GM18507 (cell line): Measurements from ENCODE around the gene PAK1.
"Not testable (repeated sequence)": the region's sequence is repeated elsewhere in the genome, so short reads cannot be mapped to it uniquely, and the experiment has no call there.

Experiments used
- DNase-seq: peaks from one replicate; pipeline ENCODE4 v3.0.0; 2011; ENCODE audit warnings: low read depth; ENCODE audit not compliant: insufficient read length; ENCODE audit errors: extremely low spot score
- FAIRE-seq: peaks from 2 replicates; lab custom pipeline; 2011; peaks lifted over from hg19 to GRCh38; lab: Jason Lieb, UNC

PAK1 gene

DNA sequence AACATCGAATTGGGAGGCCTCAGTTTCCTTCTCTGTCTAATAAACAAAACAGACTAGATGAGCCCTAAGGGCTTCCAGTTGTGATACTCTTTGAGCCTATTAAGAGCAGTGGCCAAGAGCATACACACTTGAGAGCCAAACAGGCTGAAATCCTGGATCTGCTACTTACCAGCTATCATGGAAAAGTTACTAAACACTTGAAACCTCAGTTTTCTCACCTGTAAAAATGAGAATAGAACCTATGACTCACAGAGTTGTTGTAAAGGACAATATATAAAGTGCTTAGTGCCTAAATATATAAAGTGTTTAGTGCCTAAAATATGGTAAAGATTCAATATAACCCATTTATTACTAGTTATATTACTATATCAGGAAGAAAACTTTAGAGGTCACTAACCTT is 148.7 kb downstream of the PAK1 start:
- FAIRE-seq (no peak), DNase-seq (no peak)

DNA sequence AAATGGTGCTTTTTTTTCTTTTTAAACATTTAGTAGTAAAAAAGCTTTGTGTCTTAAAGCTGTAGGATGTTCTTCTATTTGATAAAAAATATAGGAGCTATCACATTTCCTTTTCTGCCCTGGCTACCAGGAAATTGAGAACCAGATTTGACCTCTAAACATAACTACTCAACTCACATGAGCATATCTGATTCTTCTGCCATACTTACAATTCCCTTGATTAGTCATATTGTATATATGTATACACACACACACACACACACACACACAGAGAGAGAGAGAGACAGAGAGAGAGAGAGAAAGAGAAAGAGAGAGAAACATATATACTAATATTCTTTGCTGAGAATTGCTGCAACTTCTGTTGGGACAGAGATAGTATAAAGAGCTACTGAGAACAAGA is 149.4 kb downstream of the PAK1 start:
- DNase-seq (no peak), FAIRE-seq (no peak)

DNA sequence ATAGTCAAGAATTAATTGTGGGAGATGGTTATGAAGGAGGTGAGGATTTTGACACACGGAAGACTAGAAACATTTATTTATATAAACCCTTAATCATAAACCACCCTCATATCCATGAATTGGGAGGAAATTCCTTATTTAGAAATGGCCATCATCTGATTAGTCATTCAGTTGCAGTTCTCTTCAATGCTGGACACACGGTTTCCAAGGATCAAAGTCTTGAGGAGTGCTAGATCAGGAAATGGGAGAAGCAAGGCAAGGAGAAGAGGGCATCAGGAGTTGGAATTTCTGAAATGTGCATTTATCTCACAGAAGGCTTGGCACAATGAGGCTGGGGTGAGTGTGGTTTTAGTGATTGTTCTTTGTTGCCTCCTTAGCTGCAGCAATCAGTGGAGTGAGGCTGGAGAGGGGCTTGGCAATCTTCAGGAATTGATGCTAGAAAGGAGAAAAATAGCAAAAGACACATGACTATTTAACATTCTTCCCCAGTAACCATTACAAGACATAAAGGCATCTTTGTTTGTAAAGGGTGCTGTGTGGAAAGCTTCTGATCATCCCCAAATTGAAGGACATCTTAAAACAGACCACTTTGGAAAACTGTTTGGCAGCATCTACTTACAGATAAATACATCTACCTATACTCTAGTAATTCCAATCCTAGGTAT is 150.8 kb downstream of the PAK1 start:
- DNase-seq (no peak), FAIRE-seq (no peak)

DNA sequence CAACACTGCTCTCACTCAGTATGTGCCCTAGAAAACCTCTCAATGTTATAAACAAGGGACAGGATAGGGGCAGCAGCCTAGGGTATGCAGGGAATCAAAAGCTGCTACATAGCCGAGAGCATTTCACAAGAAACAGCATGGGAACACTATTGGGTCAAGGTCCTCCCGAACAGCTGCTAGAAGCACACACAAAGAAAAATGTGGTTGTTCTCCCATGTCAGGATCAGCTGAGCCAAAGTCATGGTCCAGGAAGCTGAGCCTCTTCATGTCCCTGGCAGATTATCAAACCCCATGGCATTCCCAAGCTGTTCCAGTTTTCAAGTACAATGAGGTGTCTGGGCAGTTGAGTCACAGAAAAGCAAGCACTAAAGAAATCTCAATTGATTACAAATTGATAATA is 151.4 kb downstream of the PAK1 start:
- no peak for DNase-seq
- FAIRE-seq = no peak

DNA sequence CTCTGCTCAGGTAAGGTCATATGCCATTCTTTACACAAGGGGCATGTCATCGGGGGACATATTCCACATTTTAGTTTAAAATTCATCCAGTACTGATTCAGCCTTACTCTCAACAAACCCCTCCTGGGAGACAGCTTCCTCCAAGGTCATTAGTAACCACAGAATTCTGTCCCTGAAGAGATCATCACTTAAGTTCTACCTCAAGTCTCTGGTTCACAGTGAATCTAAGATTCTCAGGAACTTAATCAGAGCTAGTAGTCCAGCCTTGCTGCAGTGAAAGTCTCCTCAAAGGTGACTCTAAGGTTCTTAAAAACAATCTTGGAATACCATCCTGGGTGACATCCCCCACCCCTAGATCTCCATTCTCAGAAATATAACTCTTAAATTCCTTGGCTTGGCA is 153.5 kb downstream of the PAK1 start:
- DNase-seq (no peak), FAIRE-seq (no peak)

DNA sequence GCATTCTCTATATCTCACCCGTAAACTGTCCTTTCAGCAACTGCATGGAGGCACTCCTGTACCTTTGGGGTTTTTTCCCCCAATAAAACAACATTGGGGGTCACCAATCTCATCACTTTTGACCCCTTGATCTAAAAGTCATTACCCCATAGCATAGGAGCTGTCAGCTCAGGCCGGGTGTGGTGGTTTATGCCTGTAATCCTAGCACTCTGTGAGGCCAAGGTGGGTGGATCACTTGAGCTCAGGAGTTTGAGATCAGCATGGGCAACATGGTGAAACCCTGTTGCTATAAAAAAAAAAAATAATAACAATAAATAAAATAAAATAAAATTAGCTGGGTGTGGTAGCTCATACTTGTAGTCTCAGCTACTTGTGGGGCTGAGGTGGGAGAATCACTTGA is 155.3 kb downstream of the PAK1 start:
- no peak for DNase-seq
- FAIRE-seq = no peak

DNA sequence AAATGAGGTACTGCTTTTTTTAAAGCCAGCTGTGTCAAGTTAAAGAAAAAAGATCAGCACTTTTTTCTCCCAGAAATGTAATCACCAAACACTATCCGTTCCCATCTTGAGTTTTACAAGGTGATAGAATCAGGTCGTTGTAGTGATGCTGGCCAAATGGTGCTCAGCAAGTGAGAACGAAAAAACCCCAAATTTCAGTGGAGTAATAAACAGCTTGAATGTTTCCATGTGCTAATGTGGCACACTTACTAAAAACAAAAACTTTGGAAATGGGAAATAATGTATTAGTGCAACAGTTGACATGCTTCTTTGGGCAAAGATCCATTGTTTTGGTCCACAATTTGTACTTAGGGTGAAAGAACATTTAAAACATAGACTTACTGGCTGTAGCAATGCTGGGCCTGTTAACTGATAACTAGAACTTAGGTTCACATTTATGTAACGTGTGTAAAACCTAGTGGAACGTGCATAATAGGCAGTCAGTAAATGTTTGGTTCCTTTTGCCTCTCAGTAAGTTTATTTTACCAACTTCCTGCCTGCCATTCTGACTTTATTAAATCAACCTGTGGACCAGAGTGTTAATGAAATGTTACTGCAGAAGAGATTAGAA is 157.1 kb downstream of the PAK1 start:
- FAIRE-seq = no peak
- no peak for DNase-seq

DNA sequence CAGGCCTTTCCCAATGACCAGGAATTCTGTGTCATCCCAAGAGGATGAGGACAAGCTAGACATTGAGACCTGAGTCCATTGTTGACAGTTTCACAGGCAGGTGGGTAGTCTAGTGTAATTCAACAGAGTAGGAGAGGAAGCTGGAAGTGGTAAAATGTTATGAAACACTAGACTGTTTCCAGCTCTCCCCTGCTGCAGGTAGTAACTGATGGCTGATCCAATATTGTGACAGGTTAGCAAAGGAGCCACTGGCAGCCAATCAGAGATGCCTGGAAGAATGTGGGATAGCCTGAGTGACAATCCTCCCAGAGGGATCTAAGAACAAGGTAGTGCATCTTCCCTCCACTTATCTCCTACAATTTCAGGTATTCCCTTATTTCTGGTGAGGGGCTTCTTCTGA is 161.8 kb downstream of the PAK1 start:
- DNase-seq (no peak), FAIRE-seq (no peak)

DNA sequence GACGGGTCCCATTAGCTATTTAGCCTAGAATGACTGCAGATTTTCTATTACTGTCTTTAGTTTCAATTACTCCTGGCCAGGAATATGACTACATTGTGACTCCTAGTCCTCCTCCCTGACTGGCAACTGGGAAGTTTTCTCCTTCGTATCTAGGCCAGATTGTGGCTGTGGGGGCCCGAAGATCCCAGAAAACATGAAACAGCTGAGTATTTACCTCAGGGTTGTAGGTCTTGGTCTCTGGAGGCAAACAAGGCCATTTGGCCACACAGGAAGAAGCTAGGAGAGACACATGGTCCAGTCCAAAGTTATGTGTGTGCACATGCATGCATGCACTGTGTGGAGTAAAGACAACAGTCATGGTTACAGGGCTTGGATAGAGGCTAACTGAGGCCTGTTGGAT is 162.2 kb downstream of the PAK1 start:
- DNase-seq = no peak
- FAIRE-seq = no peak

DNA sequence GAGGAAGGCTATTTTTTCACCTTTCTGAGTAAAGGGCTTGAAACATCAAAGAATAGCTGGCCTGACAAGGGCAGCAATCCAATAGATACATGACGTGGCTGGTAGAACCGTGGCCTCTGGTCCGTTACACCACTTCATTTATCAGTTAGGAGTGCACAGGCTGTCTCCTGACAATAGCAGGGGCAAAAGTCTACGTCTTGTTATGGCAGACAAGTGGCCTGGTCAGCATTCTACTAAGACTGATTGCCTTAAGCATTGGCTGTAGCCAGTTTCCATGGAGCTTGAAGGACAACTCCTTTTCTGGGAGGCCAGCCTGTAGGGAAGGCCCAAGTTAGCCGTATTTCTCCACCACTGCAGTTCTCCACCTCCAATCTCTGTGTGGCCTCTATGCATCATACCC is 163.2 kb downstream of the PAK1 start:
- FAIRE-seq = no peak
- DNase-seq = no peak

DNA sequence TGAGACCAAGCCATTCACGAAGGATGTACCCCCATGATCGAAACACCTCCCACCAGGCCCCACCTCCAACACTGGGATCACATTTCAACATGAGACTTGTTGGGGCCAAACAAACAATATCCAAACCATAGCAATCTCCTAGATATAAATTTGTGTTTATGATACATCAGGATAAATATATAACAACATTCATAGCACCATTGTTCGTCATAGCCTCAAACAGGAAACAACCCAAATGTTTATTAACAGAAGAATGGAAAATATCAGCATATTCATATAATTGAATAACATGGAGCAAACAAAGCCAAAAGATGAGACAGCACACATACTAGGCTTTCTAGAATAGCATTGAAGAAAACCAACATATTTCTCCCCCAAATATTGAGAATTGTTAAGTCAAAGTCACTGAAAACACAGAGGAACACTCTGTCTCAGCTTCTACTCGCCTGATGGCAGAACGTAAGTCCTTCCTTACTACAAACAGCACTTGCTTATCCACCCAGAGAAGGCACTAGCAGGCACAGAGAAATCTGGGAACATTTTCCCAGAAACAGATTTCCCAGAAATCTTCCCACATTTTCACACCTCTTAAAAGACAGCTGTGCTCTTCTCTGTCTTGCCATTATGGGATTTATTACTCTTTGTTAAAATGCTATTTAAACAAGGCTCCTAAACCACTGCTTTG is 164.4 kb downstream of the PAK1 start:
- no peak for DNase-seq
- FAIRE-seq = no peak

DNA sequence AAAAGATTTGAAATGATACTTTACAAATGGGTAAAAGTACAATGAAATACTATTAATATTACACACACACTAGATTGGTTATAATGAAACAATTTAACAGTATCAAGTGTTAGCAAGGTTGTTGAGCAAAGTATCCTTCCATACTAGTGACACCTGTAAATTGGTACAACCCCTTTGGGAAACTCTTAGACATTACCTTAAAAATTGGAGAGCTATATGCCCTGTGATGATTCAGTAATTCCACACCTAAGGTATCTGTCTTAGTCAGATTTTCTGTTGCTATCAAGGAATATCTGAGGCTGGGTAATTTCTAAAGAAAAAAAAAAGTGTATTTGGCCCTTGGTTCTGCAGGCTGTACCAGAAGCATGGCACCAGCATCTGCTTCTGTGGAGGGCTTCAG is 165.1 kb downstream of the PAK1 start:
- no peak for FAIRE-seq

DNA sequence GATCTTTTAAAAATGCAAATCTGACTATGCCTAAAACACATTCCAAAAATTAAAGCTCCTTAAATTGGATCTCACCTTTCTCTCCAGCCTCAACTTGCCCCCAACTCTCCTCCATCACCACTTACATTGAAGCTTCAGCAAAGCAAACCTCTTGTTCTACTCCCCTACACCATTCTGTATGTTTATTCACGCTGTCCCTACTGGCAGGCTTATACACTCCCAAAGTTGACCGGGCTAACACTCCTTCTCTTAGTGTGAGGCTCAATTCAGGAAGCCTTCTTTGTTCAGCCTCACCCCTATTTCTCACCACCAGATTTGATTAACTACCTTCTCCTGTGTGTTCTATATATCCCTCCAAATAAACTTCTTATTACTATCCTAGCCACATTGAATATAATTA is 170.6 kb downstream of the PAK1 start:
- FAIRE-seq = no peak
- no peak for DNase-seq

More for the DNA sequence above, 165.1 kb downstream of the PAK1 start:
- no peak for DNase-seq

DNA sequence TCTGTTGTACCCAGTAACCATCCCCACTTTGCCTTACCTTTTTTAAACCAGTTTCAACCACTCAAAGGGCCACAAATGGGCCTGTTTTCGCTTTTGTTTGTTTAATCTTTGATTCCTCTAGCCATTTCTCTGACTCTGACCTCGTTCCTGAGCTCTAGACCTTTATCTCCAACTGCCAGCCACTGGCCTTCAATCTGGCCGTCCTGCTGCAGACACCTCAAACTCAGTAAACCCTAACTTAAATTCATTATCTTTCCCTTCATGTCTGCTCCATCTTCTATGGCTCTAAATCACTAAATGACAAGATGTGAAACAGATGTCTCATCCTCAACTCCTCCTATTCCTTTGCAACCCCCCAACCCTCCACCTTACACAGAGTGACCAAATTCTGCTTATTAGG is 171.1 kb downstream of the PAK1 start:
- FAIRE-seq (no peak), DNase-seq (no peak)

DNA sequence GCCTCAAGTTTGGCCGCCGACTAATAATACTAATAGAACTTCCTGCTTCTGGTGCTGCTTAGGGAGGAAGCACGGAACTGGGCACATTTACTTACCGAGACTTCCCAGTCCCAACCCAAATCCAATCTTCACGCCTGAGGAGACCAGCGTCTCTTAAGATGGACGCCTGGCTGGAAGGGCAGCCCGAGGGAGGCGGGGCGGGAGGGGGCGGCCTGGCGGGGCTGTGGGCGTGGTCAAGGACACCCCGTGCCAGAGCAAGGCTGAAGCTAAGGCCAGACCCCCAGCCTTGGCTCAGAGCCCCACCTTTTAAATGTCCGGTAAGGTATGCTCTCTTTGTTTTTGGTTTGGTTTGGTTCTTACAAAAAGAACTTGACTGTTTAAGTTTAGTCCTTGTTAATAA is 172.4 kb downstream of the PAK1 start, which contains the start of gene GDPD4:
Gene GDPD4 (minus strand): TSS at position 177 of the 400 bp plus-strand sequence. CDS start 16,549 bp downstream, outside the sequence.
- DNase-seq (no peak), FAIRE-seq (no peak)

DNA sequence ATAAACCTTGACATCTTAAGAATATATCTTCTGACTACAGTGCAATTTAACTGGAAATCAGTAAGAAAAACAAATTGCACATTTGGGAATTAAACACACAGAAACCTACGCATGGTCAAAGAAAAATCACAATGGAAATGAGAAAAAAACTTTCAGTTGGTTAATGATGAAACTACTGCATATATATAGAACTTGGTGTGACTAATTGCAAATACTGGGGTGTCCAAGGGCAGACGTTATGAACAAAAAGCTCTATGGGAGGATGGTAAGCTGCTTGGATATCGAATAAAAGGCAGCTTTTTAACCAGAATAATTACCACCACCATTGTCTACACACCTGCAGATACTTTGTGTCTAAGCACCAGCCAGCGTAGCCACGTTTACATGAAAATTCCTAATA is 173.2 kb downstream of the PAK1 start:
- DNase-seq (no peak), FAIRE-seq (no peak)

DNA sequence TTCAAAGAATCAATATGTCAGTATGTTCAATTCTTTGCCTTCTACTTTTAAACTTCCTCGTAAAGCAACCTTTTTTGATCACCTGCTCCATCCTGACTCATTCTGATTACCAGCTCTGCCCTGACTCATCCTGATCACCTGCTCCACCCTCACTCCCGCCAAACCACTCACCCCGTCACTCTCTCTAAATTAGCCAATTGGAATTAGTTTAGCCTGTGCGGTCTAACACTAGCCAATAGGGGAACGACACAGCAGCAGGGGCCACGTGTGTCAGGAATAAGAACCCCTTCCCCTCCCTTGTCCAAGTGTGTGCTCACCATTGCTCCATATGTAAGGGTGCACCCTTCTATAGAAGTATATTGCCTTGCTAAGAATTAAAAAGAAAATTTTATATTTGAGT is 173.9 kb downstream of the PAK1 start:
- DNase-seq, FAIRE-seq: not testable (repeated sequence)

DNA sequence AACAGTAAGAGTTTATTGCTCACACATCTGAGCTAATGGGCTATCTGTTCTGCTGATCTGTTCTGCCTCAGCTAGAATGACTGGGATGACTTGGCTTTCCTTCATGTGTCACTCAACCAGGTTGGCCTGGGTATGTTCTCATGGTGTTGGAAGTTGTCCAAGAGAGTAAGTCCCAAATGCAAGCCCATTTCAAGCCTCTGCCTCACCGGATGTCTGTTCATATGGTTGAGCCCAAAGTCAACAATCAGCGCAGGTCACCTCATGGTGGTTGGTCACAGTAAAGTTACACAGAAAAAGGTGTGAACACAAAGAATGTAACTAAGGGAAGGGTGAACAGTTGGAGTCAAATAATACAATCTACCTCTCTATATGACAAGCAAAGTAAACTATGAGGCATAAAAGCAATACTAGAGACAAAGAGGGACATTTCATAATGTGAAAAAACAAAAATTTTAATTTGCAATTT is 174.3 kb downstream of the PAK1 start:
- FAIRE-seq = no peak
- DNase-seq = no peak

DNA sequence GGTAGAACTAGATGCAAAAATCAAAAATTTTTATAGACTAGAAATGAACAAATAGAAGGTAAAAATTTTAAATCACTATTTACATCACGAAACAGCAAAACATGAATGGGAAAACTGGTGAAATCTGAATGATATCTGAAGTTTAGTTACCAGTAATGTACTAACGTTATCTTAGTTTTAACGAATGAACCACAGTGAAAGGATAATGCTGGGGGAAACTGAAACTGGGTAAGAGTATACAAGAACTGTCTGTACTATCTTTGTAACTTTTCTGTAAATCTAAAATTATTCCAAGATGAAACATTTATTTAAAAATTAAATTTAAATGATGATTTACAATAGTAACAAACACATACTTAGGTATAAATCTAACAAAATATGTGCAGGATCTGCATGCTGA is 179.9 kb downstream of the PAK1 start:
- no peak for FAIRE-seq
- no peak for DNase-seq

DNA sequence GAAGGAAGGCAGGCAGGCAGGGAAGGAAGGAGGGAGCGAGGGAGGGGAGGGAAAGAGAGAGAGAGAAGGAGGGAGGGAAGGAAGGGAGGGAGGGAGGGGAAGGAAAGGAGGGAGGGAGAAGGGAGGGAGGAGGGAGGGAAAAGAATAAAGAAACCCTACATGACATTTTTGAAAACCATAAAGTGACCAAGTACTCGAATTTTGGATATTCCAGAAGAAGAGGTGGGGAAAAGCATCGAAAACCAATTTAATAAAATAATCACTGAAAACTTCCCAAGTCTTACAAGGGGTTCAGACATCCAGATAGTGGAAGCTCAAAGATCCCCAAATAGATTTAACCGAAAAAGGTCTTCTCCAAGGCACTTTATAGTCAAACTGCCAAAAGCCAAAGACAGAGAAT is 184.2 kb downstream of the PAK1 start:
- FAIRE-seq (no peak), DNase-seq (no peak)
